Measurements from ENCODE around the gene ZDHHC22. TPM values are rescaled to one million over a fixed set of nuclear protein-coding genes. Genes with fewer than 3 reads are reported as not detected.

The ZDHHC22 gene
- total and polyA plus RNA-seq, 9 donors = 0.09 to 0.61 (median 0.42) TPM

GRCh38 chr14:77157740-77158139, 16.1 kb upstream of the ZDHHC22 start:
- Histone ChIP-seq H3K4me1 (ENCODE audit: control insufficient read depth, insufficient read depth, low read length) (peaks cover 15% of the 10 kb centered on the region), H3K9me3 (replicated peaks; ENCODE audit: control insufficient read depth, low read depth, low read length) (no peaks in the 10 kb centered on the region), H3K4me3 (ENCODE audit: low read length) (no peak overlapping the region), H3K27ac (ENCODE audit: low read length) (no peak overlapping the region), H3K27me3 (ENCODE audit: control insufficient read depth, insufficient read depth, low read length) (peaks cover 12% of the 10 kb centered on the region), H3K36me3 (ENCODE audit: control insufficient read depth, insufficient read depth, low read length) (no peaks in the 10 kb centered on the region)
- WGBS (ENCODE audit: insufficient coverage) = 80% methylated on average over 3 of the region's 11 CpGs
- no peak for DNase-seq

GRCh38 chr14:77155083-77155482, 13.5 kb upstream of the ZDHHC22 start:
- Histone ChIP-seq H3K4me3 (ENCODE audit: low read length) (no peak overlapping the region), H3K4me1 (ENCODE audit: control insufficient read depth, insufficient read depth, low read length) (peaks cover 15% of the 10 kb centered on the region), H3K27me3 (ENCODE audit: control insufficient read depth, insufficient read depth, low read length) (peaks cover 11% of the 10 kb centered on the region), H3K9me3 (replicated peaks; ENCODE audit: control insufficient read depth, low read depth, low read length) (no peaks in the 10 kb centered on the region), H3K36me3 (ENCODE audit: control insufficient read depth, insufficient read depth, low read length) (no peaks in the 10 kb centered on the region), H3K27ac (ENCODE audit: low read length) (no peak overlapping the region)
- no peak for DNase-seq
- WGBS (ENCODE audit: insufficient coverage) = 70% methylated on average over 1 of the region's 2 CpGs

- WGBS (ENCODE audit: insufficient coverage) = no CpG with 5 or more reads among the region's 7 CpGs
- H3K27ac ChIP-seq (ENCODE audit: low read length) = no peak overlapping the region
- H3K27me3 ChIP-seq (ENCODE audit: control insufficient read depth, insufficient read depth, low read length) = peaks cover 11% of the 10 kb centered on the region
- DNase-seq = no peak
- no peaks in the 10 kb centered on the region for H3K9me3 ChIP-seq (replicated peaks; ENCODE audit: control insufficient read depth, low read depth, low read length)
- no peaks in the 10 kb centered on the region for H3K36me3 ChIP-seq (ENCODE audit: control insufficient read depth, insufficient read depth, low read length)
- peaks cover 15% of the 10 kb centered on the region for H3K4me1 ChIP-seq (ENCODE audit: control insufficient read depth, insufficient read depth, low read length)
- H3K4me3 ChIP-seq (ENCODE audit: low read length) = no peak overlapping the region
These were observed 12.8 kb upstream of the ZDHHC22 start for GRCh38 chr14:77154421-77154820.

- Histone ChIP-seq H3K4me3 (ENCODE audit: low read length) (no peak overlapping the region), H3K4me1 (ENCODE audit: control insufficient read depth, insufficient read depth, low read length) (peaks cover 14% of the 10 kb centered on the region), H3K27me3 (ENCODE audit: control insufficient read depth, insufficient read depth, low read length) (peaks cover 11% of the 10 kb centered on the region), H3K36me3 (ENCODE audit: control insufficient read depth, insufficient read depth, low read length) (no peaks in the 10 kb centered on the region), H3K27ac (ENCODE audit: low read length) (no peak overlapping the region), H3K9me3 (replicated peaks; ENCODE audit: control insufficient read depth, low read depth, low read length) (no peaks in the 10 kb centered on the region)
- DNase-seq = no peak
- WGBS (ENCODE audit: insufficient coverage) = 90% methylated on average over 2 of the region's 3 CpGs
These were observed 12.2 kb upstream of the ZDHHC22 start for GRCh38 chr14:77153802-77154201.

- WGBS (ENCODE audit: insufficient coverage) = 86% methylated on average over 1 of the region's 2 CpGs
- Histone ChIP-seq H3K27ac (ENCODE audit: low read length) (no peak overlapping the region), H3K36me3 (ENCODE audit: control insufficient read depth, insufficient read depth, low read length) (no peaks in the 10 kb centered on the region), H3K4me3 (ENCODE audit: low read length) (no peak overlapping the region), H3K27me3 (ENCODE audit: control insufficient read depth, insufficient read depth, low read length) (peaks cover 14% of the 10 kb centered on the region), H3K9me3 (replicated peaks; ENCODE audit: control insufficient read depth, low read depth, low read length) (no peaks in the 10 kb centered on the region), H3K4me1 (ENCODE audit: control insufficient read depth, insufficient read depth, low read length) (peaks cover 3% of the 10 kb centered on the region)
- DNase-seq = no peak
These were observed 10.5 kb upstream of the ZDHHC22 start for GRCh38 chr14:77151918-77152588.

GRCh38 chr14:77151245-77151644, 9.7 kb upstream of the ZDHHC22 start:
- no peak overlapping the region for H3K27ac ChIP-seq (ENCODE audit: low read length)
- no peaks in the 10 kb centered on the region for H3K9me3 ChIP-seq (replicated peaks; ENCODE audit: control insufficient read depth, low read depth, low read length)
- no peak overlapping the region for H3K4me3 ChIP-seq (ENCODE audit: low read length)
- DNase-seq = no peak
- no CpG with 5 or more reads among the region's 5 CpGs for WGBS (ENCODE audit: insufficient coverage)
- H3K27me3 ChIP-seq (ENCODE audit: control insufficient read depth, insufficient read depth, low read length) = peaks cover 22% of the 10 kb centered on the region
- no peaks in the 10 kb centered on the region for H3K36me3 ChIP-seq (ENCODE audit: control insufficient read depth, insufficient read depth, low read length)
- H3K4me1 ChIP-seq (ENCODE audit: control insufficient read depth, insufficient read depth, low read length) = peaks cover 3% of the 10 kb centered on the region

GRCh38 chr14:77148510-77149231, 7.1 kb upstream of the ZDHHC22 start:
- no CpG with 5 or more reads among the region's 8 CpGs for WGBS (ENCODE audit: insufficient coverage)

GRCh38 chr14:77145975-77146740, 4.6 kb upstream of the ZDHHC22 start:
- 7% methylated on average over 6 of the region's 10 CpGs for WGBS (ENCODE audit: insufficient coverage)
- no peaks in the 10 kb centered on the region for H3K36me3 ChIP-seq (ENCODE audit: control insufficient read depth, insufficient read depth, low read length)
- H3K4me3 ChIP-seq (ENCODE audit: low read length) = no peak overlapping the region
- peaks cover 50% of the 10 kb centered on the region for H3K27me3 ChIP-seq (ENCODE audit: control insufficient read depth, insufficient read depth, low read length)
- peaks cover 5% of the 10 kb centered on the region for H3K4me1 ChIP-seq (ENCODE audit: control insufficient read depth, insufficient read depth, low read length)
- DNase-seq = no peak
- H3K27ac ChIP-seq (ENCODE audit: low read length) = no peak overlapping the region
- H3K9me3 ChIP-seq (replicated peaks; ENCODE audit: control insufficient read depth, low read depth, low read length) = no peaks in the 10 kb centered on the region

More at GRCh38 chr14:77148510-77149231, 7.1 kb upstream of the ZDHHC22 start:
- no peak overlapping the region for H3K27ac ChIP-seq (ENCODE audit: low read length)
- DNase-seq = no peak
- no peak overlapping the region for H3K4me3 ChIP-seq (ENCODE audit: low read length)
- no peaks in the 10 kb centered on the region for H3K4me1 ChIP-seq (ENCODE audit: control insufficient read depth, insufficient read depth, low read length)
- H3K9me3 ChIP-seq (replicated peaks; ENCODE audit: control insufficient read depth, low read depth, low read length) = no peaks in the 10 kb centered on the region
- H3K36me3 ChIP-seq (ENCODE audit: control insufficient read depth, insufficient read depth, low read length) = no peaks in the 10 kb centered on the region
- peaks cover 34% of the 10 kb centered on the region for H3K27me3 ChIP-seq (ENCODE audit: control insufficient read depth, insufficient read depth, low read length)

- H3K27me3 ChIP-seq (ENCODE audit: control insufficient read depth, insufficient read depth, low read length) = peaks cover 63% of the 10 kb centered on the region
- no peak for DNase-seq
- H3K4me3 ChIP-seq (ENCODE audit: low read length) = no peak overlapping the region
- H3K27ac ChIP-seq (ENCODE audit: low read length) = no peak overlapping the region
- H3K4me1 ChIP-seq (ENCODE audit: control insufficient read depth, insufficient read depth, low read length) = peaks cover 18% of the 10 kb centered on the region
- H3K9me3 ChIP-seq (replicated peaks; ENCODE audit: control insufficient read depth, low read depth, low read length) = no peaks in the 10 kb centered on the region
- WGBS (ENCODE audit: insufficient coverage) = 50% methylated on average over 2 of the region's 4 CpGs
- H3K36me3 ChIP-seq (ENCODE audit: control insufficient read depth, insufficient read depth, low read length) = no peaks in the 10 kb centered on the region
These were observed 3.0 kb upstream of the ZDHHC22 start for GRCh38 chr14:77144412-77145115.

Data from muscle of leg (tissue), 11 donors.